NCI-H82 treated with DMSO at 0.1 percent for 48 hours (cell line): ENCODE measurements around the gene GSTO2.
"Not testable (repeated sequence)": the region's sequence is repeated elsewhere in the genome, so short reads cannot be mapped to it uniquely, and the experiment has no call there.

ENCODE experiments used
- DNase-seq: peaks from one replicate; lab custom pipeline; 2025; ENCODE audit not compliant: unreplicated experiment; lab: John Stamatoyannopoulos, UW

Gene GSTO2

DNA sequence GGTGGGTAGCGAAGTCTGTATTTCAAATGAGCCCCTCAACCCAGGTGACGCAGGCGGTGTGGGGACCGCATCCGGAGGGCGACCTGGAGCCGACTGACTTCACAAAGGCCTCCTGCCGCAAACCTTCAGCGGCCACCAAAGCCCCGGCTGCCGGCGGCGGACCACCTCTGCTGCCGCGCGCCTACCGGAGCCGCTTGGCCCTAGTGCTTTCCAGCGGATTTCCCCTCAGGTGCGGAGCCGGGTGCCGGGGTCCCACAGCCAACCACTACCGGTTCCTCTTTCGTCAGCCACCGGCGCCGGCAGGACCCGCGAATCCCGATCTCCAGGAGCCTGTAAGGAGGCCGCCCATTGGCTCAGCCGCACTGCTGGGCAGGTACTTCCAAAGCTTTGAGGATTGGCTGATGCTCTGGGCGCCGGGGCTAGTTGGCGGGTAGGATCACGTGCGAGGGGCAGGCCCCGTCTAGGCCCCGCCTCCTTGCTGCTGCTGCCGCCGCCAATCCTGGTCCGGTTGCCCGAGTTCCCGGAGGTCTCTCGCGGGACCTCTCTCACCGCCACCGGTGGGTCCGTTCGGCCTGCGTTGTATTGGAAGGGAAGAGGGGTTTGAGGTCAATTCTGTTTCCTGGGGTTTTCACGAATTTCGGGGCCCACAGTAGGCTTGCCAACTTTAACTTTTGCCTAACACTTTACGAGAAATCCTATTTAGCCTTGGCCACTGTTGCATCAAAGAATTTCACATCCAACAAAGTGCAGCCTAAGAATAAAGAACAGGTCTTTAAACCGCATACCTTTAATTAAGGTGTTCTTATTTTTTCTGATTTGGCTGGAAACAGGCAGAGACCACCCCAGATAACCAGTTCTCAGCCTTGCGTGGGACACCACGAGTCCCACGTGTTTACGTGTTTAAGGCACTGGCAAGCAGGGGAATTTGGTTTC, at the start of gene GSTO2:
GSTO2 (plus strand) TSS at position 472 of the 933 bp plus-strand sequence. CDS start 5,732 bp downstream, outside the sequence.
- peak; percentile 95 for DNase-seq

DNA sequence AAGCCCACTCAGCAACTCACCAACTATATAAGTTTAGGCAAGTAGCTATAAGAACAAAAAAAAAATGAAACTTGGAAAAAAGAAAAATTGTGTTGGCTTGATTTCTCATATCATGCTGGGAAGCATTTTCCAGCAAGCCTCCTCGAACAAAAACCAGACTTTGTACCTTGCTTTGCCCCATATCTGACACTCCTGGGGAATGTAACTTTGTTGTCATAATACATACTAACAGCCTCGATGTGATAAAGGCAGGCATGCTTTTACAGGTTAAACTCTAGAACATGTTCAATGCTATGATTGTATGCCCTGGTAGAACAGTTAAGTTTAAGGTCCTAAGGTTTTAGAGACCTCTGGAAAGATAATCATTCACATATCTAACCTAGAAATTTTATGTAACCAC, 48.5 kb upstream of the GSTO2 start:
- no peak for DNase-seq

DNA sequence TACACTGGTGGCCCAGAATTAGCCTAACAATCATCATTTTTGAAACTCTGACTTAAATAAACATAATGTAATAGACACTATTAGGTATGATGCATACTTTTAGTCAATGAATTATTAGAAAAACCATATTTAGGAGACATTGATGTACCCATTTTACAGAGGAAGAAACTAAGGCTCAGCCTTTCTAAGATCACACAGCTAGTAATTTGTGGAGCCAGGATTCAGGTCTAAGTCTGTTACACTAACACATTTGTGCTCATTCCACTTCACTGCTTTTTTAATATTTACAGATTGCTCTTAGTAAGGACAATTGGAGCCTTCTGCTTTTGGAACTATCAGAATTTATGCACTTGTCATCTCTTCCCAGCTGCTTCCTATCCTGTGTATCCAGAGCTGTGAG, 45.7 kb upstream of the GSTO2 start:
- DNase-seq = no peak

DNA sequence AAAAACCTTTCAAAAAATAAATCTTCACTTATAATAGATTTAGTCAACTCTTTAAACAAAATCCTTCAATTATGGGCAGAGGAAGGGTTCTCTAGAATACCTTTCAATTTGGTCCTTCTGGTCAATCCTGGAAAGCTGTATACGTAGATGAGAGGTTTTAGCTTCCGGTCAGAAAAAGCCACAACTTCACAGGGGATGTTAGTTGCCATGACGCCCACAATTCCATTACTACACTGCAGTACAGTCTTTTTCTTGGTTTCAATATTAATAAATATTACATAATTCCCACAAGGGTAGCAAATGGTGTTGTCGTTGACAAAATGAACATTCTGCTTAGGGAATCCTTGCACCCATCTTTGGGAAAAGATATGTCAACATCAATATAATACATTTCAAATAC, 38.5 kb upstream of the GSTO2 start:
- DNase-seq = no peak

DNA sequence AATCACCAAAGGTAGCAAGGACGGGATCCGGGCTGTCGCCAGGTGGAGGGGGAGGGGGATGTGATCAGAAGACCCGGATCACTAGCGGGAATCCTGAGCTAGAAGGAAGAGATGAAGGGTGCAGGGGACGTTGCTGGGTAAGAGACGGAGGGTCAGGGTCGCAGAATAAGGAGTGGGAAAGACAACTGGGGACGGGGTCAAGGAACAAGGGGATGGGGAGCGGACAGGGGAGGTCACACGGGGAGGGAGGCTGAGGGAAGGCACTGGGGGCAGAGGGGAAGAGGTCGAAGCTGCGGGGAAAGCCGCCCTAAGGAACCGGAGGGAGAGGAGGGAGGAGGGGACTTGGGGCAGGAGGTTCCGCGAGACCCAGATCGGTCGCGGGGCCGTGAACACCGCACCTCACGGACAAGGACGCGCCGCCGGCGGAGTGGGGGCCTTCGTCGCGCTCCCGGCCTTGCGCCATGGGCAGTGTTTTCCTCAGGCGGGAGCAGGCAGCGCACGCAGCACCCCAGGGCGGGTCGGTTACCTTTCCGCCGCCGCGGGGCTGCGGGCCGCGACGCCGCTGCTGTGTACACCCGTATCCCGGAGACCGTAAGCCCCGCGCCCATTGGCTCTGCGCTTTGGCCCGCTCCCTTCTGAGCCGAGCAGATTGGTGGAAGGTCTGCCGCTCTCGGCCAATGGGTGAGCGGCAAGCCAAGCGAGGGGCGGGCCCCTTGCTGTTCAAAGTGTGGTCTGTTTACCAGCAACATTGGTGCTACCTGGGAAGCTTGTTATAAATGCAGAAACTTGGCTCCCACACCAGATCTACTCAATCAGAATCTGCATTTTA, 37.0 kb upstream of the GSTO2 start, which contains the start of gene CFAP43:
CFAP43 (minus strand) TSS at position 581 of the 829 bp plus-strand sequence; CDS start at position 463, 118 bp downstream.
- peak; percentile 78 for DNase-seq

DNA sequence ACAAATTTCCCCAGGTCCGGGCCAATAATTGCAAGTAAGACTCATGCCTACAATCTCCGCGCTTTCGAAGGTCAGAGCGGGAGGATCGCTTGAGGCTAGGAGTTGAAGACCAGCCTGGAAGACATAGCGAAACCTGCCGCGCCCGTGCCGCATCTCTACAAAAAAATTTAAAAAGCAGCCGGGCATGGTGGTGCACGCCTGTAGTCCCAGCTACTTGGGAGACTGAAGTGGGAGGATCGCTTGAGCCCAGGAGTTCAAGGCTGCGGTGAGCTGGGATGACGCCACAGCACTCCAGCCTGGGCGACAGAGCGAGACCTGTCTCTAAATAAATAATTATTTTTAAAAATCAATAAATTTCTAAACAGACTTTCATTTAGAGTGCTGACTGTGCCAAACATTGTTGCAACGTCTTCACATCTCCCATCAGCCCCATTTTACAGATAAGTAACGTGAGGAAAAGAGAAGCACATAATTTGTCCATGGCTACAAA, 36.3 kb upstream of the GSTO2 start:
- no peak for DNase-seq

DNA sequence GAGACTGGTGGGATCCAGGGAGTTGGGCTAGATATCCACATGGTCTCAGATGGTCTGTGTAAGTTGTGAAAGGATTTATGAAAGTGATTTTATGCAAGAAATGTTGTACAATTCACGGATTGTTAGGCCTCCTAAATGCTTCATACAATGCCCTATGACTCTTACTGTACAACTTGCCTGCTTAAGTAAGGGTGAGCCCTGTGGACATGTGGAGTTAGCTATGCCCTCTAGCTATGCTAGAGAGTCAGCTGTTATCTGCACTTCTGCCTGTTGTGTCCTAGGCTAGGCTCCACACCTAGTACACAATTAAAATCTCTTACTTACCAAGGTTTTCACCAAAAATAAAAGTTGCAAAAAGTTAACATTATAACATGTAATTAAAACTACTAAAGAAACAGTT, 35.2 kb upstream of the GSTO2 start:
- no peak for DNase-seq

DNA sequence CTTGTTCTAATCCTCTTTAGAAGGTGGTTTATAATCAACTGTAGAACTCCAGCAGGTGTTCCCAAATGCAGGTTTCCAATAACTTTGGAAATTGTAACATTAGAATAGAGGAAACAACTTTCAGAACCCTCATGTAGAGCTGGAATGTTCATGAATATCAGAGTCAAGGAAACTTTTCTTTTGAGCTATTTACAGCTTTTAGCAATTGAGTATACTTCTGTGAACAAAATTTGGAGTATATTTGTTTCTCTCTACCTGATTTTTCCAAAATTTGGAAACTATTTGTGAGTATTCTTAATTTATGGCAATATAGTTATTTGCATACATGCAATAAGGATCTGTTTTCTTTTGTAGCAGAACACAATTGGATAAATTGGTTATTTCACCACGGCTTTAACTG, 34.0 kb upstream of the GSTO2 start:
- DNase-seq = no peak

DNA sequence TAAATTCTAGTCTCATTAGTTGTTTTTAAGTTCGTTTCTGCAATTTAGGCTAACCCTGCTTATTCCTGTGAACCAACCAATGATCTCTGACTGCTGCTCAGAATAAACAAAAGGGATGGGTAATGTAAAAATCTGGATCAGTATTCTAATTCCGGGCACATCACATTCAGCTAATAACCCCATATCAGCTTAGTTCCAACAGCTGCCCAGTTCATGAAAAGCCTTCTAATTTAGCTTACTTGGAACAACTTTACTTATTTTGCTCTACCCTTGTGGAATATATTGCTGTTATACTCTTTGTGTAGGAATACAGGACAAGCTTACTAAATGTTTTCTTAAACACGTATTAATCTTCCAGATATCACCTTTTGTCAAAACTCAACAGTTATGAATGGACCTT, 33.2 kb upstream of the GSTO2 start:
- no peak for DNase-seq

DNA sequence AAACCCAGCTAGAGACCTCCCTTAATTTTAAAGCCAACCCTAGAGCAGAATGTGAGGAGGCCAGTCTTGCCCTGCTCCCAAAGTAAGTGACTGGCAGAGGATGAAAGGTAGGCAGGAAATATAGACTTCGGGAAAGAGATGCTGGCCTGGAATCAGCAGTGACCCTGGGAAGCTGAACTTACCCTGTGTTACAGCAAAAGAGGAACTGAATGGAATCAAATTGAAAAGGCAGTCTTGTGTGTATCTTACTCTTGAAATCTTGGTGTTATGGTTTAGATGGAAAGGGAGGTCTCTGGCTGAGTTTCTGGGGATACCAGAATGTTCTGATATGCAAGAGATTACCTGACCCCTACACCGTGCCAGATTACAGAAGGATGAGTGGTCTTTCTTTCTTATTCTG, 28.9 kb upstream of the GSTO2 start:
- no peak for DNase-seq

DNA sequence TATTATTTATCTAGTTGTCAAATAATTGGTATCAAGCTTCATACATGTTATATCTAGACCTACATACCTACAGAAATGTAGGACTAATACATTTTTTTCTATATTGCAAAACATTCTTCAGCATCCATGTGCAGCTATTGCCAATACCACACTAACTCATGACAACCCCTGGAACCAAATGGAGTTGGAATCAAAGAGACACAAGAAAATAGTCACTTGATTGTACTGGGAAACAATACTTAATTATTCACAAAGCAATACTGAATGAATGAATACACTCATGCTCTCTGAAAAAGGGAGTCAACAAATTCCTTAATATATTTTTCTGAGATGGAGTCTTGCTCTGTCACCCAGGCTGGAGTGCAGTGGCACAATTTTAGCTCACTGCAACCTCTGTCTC, 26.4 kb upstream of the GSTO2 start:
- no peak for DNase-seq

DNA sequence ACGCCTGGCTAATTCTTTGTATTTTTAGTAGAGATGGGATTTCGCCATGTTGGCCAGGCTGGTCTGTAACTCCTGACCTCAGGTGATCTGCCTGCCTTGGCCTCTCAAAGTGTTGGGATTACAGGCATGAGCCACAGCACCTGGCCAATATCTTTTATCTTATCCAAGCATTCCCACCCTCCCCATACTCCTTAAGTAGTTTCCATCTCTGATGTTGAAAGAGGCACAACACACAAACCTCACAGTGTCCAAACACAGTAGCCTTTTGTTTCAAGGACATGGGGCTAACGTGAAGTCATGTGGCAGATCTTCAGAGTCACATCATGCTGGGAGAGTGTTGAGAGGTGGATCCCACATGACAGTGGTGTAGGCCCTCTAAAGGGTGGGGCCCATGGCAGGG, 26.0 kb upstream of the GSTO2 start:
- not testable (repeated sequence) for DNase-seq

DNA sequence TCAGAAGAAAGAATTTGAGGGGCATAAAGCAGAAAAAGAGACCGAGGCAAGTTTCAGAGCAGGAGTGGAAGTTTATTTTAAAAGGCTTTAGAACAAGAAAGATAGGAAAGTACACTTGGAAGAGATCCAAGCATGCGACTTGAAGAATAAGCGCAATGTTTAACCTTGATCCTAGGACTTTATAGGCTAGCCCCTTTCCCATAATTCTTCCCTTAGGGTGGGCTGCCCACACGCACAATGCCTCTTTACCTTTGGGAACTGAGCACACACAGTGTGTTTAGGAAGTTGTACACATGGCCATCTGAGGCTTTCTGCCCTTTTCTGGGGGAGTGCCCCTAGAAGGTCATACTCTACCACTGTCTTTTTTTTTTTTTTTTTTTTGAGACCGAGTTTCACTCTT, 25.5 kb upstream of the GSTO2 start:
- DNase-seq = no peak

DNA sequence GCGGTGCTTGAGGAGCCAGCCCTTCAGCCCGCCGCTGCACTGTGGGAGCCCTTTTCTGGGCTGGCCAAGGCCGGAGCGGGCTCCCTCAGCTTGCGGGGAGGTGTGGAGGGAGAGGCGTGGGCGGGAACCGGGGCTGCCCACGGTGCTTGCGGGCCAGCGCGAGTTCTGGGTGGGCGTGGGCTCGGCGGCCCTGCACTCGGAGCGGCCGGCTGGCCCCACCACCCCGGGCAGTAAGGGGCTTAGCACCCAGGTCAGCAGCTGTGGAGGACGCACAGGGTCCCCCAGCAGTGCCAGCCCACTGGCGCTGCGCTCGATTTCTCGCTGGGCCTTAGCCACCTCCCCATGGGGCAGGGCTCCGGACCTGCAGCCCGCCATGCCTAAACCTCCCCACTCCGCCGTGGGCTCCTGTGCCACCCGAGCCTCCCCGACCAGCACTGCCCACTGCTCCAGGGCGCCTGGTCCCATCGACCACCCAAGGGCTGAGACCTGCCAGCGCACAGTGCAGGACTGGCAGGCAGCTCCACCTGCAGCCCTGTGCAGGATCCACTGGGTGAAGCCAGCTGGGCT, 23.8 kb upstream of the GSTO2 start:
- DNase-seq = no peak

DNA sequence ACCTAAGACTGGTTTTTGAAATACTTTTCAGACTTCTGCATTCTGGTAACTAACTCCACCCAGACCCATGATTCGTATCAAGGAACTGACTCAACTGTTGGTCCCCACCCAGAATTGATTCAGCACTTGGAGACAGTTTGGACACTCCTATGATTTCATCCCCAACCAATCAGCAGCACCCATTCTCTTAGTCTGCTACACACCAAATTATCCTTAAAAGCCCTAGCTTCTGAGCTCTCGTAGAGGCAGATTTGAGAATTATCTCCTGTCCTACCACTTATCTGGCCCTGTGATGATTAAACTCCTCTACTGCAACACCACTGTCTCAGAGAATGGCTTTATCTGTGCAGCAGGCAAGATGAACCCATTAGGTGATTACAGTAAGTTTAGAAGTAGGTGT, 22.0 kb upstream of the GSTO2 start:
- no peak for DNase-seq

DNA sequence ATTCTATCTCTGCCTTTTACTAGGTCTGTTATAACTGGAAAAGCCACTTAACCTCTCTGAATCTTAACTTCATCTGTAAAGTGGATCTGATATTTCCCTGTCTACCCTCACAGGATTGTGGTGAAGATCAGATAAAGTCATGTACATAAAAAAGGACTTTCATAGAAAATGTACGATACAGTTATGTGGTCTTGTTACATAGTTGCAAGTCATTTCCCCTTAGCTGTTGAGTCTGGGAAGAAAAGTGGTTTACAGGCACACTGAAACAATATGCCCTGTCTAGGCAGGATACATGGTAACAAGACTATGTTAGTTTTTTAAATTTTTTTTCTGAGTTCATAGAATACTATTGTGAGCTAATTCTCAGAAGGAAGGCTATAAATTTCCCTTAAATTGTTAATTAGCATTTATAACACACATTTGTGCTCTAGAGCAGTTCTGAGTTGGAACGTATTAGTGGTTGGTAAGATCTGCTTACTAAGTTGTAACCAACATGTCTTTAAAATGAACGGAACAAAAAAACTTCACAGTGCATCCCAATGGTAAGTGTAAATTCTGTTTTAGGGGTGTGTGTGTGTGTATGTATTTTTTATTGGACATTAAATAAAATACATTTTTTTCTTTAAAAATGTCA, 21.4 kb upstream of the GSTO2 start:
- DNase-seq = no peak

DNA sequence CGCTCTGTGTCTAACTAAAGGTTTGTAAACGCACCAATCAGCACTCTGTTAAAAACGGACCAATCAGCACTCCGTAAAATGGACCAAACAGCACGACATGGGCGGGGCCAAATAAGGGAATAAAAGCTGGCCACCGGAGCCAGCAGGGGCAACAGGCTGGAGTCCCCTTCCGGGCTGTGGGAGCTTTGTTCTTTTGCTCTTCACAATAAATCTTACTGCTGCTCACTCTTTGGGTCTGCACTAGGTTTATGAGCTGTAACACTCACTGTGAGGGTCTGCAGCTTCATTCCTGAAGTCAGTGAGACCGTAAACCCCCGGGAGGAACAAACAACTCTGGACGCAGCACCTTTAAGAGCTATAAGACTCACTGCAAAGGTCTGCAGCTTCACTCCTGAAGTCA, 20.1 kb upstream of the GSTO2 start:
- DNase-seq = not testable (repeated sequence)

DNA sequence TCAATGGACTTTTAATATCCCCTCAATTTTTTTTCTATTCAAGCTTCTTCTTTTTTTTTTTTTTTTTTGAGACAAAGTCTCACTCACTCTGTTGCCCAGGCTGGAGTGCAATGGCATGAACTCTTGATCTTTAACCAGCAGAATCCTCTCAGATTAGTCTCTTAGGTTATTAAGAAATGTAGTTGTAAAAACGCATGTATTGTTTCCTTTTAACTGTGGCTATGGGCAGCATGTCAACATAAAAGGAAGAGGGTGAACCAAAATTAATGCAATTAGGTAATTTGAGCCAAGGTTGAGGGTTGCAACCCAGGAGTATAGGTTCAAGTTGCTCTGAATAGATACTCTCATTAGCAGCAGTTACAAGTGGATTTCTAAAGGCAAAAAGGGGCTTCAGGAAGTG, 18.6 kb upstream of the GSTO2 start:
- no peak for DNase-seq

DNA sequence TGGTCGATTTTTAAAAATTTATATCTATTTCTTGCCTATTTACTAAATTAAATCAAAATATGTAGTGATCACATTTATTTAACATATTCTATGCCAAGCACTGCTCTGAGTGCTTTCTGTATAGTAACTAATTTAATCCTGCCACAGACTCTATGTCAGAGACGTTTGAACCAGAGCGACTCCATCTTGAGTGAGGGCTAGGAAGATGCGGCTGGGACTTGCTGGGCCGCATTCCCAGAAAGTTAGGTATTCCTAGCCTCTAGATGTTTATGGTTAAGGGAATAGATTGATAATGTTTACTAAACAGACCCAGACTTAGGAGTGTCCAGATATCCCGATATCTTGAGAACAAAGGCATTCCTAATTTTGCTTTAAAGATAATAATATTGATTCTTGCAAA, 17.5 kb upstream of the GSTO2 start:
- DNase-seq = no peak

DNA sequence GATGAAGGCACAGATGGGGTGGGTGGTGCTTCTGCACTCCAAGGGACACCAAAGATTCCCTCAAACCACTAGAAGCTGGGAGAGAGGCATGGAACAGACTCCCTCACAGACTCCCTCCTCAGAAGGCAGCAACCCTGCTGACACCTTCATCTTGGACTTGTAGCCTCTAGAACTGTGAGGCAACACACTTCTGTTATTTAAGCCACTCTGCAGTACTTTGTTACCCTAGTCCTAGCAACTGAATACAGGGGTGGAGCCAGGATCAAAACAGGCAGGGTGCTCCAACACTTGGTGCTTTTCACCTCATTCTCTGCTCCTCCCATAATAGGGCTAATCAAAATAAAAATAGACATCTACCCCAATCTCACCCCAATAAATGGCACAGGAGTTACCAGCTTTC, 16.6 kb upstream of the GSTO2 start:
- DNase-seq = no peak

DNA sequence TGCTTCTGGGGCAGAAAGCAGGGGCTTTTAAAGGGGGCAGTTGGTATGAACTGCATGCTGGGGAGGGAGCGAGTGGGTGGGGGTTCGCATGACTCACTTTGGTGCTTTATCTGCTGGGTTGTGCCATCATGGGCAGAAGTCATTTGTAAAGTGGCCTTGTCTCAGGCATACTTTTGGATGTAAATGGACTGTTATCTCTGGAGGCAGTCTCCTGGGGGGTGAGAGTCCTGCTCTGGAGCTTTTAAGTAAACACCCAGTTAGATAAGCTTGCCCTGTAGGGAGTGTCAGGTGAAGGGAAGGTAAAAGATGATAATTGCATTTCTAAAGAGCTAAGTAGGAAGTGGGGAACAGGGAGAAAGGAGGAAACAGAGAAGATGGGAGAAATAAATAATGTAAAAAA, 15.9 kb upstream of the GSTO2 start:
- DNase-seq = no peak
